GM12878 (cell line): ENCODE data around the gene ISG20L2. TPM values are rescaled to one million over a fixed set of nuclear protein-coding genes. Genes with fewer than 3 reads are reported as not detected.

Source experiments
- BHLHE40 ChIP-seq, 2 experiments: fragments of 450-650 bp in 1 of 2; IDR thresholded peaks; 2 replicates each; pipeline ENCODE4 v1.6.1; 2011 to 2017; ENCODE audit warnings: low read depth in 2 of 2, borderline replicate concordance in 1 of 2, improper control_type of control experiment in 1 of 2, low read length in 1 of 2, mild to moderate bottlenecking in 1 of 2
- CBX5 ChIP-seq: sonication (generic); IDR thresholded peaks from 2 replicates; pipeline ENCODE4 v1.6.1; 2016; ENCODE audit warnings: low read depth, moderate library complexity, mild to moderate bottlenecking, inconsistent platforms
- CHD4 ChIP-seq: fragments of 200-600 bp; sonication (generic); IDR thresholded peaks from 2 replicates; pipeline ENCODE4 v1.6.1; 2016; ENCODE audit warnings: mild to moderate bottlenecking
- FOS ChIP-seq: IDR thresholded peaks from 3 replicates; pipeline ENCODE4 v1.6.1; 2011; ENCODE audit warnings: borderline replicate concordance; ENCODE audit not compliant: insufficient read length; ENCODE audit errors: extremely low read depth
- IKZF2 ChIP-seq, 2 experiments: fragments of 450-650 bp; IDR thresholded peaks; 2 replicates each; pipeline ENCODE4 v1.6.1; 2017; ENCODE audit warnings: mild to moderate bottlenecking in 2 of 2, moderate library complexity in 2 of 2
- IRF5 ChIP-seq: fragments of 450-650 bp; IDR thresholded peaks from 2 replicates; pipeline ENCODE4 v1.6.1; 2017; ENCODE audit warnings: borderline replicate concordance
- JUNB ChIP-seq: IDR thresholded peaks from 2 replicates; pipeline ENCODE4 v1.6.1; 2016; ENCODE audit warnings: antibody characterized with exemption, mild to moderate bottlenecking
- JUND ChIP-seq: IDR thresholded peaks from 2 replicates; pipeline ENCODE4 v1.6.1; 2012; ENCODE audit warnings: low read depth, mild to moderate bottlenecking, low read length, improper control_type of control experiment, moderate library complexity
- POLR2AphosphoS2 ChIP-seq: IDR thresholded peaks from 2 replicates; pipeline ENCODE4 v1.6.1; 2011; ENCODE audit warnings: low read depth, mild to moderate bottlenecking, low read length, improper control_type of control experiment, moderate library complexity
- POLR2AphosphoS5 ChIP-seq: IDR thresholded peaks from 2 replicates; pipeline ENCODE4 v1.6.1; 2011; ENCODE audit warnings: mild to moderate bottlenecking, low read length, inconsistent platforms
- RBBP5 ChIP-seq: fragments of 200-600 bp; sonication (generic); conservative IDR thresholded peaks from 2 replicates; pipeline ENCODE4 v1.6.1; 2016
- RELA ChIP-seq: fragments of 450-650 bp; IDR thresholded peaks from 2 replicates; pipeline ENCODE4 v1.8.0; 2014; ENCODE audit warnings: borderline replicate concordance; ENCODE audit not compliant: partially characterized antibody
- RFX5 ChIP-seq: IDR thresholded peaks from 2 replicates; pipeline ENCODE4 v1.6.1; 2011; ENCODE audit warnings: low read depth, low read length, improper control_type of control experiment
- SMARCA5 ChIP-seq: fragments of 450-650 bp; IDR thresholded peaks from 2 replicates; pipeline ENCODE4 v1.6.1; 2017; ENCODE audit warnings: mild to moderate bottlenecking
- SPI1 ChIP-seq: IDR thresholded peaks from 2 replicates; pipeline ENCODE4 v1.6.1; 2011; ENCODE audit warnings: low read depth, mild to moderate bottlenecking, low read length, moderate library complexity, borderline replicate concordance; ENCODE audit not compliant: insufficient read depth
- SREBF1 ChIP-seq: IDR thresholded peaks from 2 replicates; pipeline ENCODE4 v1.6.1; 2012; ENCODE audit warnings: mild to moderate bottlenecking, low read length
- SUPT20H ChIP-seq: IDR thresholded peaks from 2 replicates; pipeline ENCODE4 v1.6.1; 2011; ENCODE audit warnings: low read depth, mild to moderate bottlenecking, low read length, moderate library complexity, borderline replicate concordance; ENCODE audit not compliant: control insufficient read depth
- TCF3 ChIP-seq: IDR thresholded peaks from 2 replicates; pipeline ENCODE4 v1.6.1; 2012; ENCODE audit warnings: low read depth, mild to moderate bottlenecking, low read length, borderline replicate concordance; ENCODE audit not compliant: insufficient read depth
- ZBTB33 ChIP-seq: fragments of 450-650 bp; IDR thresholded peaks from 2 replicates; pipeline ENCODE4 v1.6.1; 2017; ENCODE audit warnings: mild to moderate bottlenecking
- ZNF384 ChIP-seq: IDR thresholded peaks from 2 replicates; pipeline ENCODE4 v1.6.1; 2012; ENCODE audit warnings: low read depth, mild to moderate bottlenecking, low read length, improper control_type of control experiment, borderline replicate concordance
- polyA plus RNA-seq, 11 experiments: library from polyadenylated mRNA; depleted of rRNA in 4 of 11; unstranded in 6 of 11; stranded (reverse) in 5 of 11; fragments of >200 nt; fragmentation: Nextera tagmentation in 4 of 11; fragmentation: Illumina TruSeq in 1 of 11; extraction: Ambion mirVana in 4 of 11; extraction: Trizol in 1 of 11; gene quantifications; 1 replicate in 1 of 11; 2 replicates in 10 of 11; pipeline versions ENCODE4 v1.2.1 to v1.2.3, GENCODE V29; 2011 to 2016; ENCODE audit warnings: inconsistent platforms in 2 of 11, missing spikeins in 2 of 11, low read depth in 1 of 11
- total RNA-seq, 4 experiments: library from RNA; depleted of rRNA in 3 of 4; stranded (reverse); fragments of >200 nt in 3 of 4; fragmentation: Illumina TruSeq in 1 of 4; extraction: Trizol in 1 of 4; gene quantifications; 2 replicates each; pipeline versions ENCODE4 v1.2.1 to v1.2.3, GENCODE V29; 2013 to 2021
- TF ChIP-seq, protein P1 (sequence below): IDR thresholded peaks from 2 replicates; pipeline ENCODE4 v1.6.1; 2011; ENCODE audit warnings: mild to moderate bottlenecking, low read depth, low read length, moderate library complexity; ENCODE audit not compliant: insufficient replicate concordance
- TF ChIP-seq, protein P2 (sequence below): fragments of 450-650 bp; formaldehyde crosslinking; IDR thresholded peaks from 2 replicates; pipeline ENCODE4 v1.4.0; 2020; ENCODE audit warnings: mild to moderate bottlenecking, moderate library complexity

The ISG20L2 gene
- total and polyA plus RNA-seq, 10 of the 15 experiments (the other 5 are each of a cell fraction or from before 2014, with no cell fraction given) = 16.4 to 111 (median 48.0) TPM

GRCh38 chr1:156746728-156747631 lies 18.4 kb upstream of the ISG20L2 start (continued):
- TF ChIP-seq, protein P1, sequence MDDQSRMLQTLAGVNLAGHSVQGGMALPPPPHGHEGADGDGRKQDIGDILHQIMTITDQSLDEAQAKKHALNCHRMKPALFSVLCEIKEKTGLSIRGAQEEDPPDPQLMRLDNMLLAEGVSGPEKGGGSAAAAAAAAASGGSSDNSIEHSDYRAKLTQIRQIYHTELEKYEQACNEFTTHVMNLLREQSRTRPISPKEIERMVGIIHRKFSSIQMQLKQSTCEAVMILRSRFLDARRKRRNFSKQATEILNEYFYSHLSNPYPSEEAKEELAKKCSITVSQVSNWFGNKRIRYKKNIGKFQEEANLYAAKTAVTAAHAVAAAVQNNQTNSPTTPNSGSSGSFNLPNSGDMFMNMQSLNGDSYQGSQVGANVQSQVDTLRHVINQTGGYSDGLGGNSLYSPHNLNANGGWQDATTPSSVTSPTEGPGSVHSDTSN = no peak
- TF ChIP-seq IKZF2 (IDR thresholded peaks at IDR 0.05) (no peak; a peak in 1 of 4 replicates), IRF5 (no peak), CBX5 (no peak), SPI1 (no peak), POLR2AphosphoS2 (no peak), RELA (no peak), ZBTB33 (no peak), SREBF1 (no peak), JUND (no peak), CHD4 (no peak), JUNB (no peak), RFX5 (no peak), BHLHE40 (IDR thresholded peaks at IDR 0.05; ENCODE audit: borderline replicate concordance in 1 of 2, low read depth in 2 of 2, low read length in 1 of 2) (peak in 1 of 2 experiments; percentile 47; a peak in 1 of 4 replicates), FOS (no peak), SUPT20H (no peak), POLR2AphosphoS5 (0 out of 2 replicates have a peak, but pooled peaks have one; percentile 32), ZNF384 (no peak), TCF3 (no peak), RBBP5 (no peak), SMARCA5 (peak; percentile 70; the same call in 1 of the 2 replicates)
- TF ChIP-seq, protein P2, sequence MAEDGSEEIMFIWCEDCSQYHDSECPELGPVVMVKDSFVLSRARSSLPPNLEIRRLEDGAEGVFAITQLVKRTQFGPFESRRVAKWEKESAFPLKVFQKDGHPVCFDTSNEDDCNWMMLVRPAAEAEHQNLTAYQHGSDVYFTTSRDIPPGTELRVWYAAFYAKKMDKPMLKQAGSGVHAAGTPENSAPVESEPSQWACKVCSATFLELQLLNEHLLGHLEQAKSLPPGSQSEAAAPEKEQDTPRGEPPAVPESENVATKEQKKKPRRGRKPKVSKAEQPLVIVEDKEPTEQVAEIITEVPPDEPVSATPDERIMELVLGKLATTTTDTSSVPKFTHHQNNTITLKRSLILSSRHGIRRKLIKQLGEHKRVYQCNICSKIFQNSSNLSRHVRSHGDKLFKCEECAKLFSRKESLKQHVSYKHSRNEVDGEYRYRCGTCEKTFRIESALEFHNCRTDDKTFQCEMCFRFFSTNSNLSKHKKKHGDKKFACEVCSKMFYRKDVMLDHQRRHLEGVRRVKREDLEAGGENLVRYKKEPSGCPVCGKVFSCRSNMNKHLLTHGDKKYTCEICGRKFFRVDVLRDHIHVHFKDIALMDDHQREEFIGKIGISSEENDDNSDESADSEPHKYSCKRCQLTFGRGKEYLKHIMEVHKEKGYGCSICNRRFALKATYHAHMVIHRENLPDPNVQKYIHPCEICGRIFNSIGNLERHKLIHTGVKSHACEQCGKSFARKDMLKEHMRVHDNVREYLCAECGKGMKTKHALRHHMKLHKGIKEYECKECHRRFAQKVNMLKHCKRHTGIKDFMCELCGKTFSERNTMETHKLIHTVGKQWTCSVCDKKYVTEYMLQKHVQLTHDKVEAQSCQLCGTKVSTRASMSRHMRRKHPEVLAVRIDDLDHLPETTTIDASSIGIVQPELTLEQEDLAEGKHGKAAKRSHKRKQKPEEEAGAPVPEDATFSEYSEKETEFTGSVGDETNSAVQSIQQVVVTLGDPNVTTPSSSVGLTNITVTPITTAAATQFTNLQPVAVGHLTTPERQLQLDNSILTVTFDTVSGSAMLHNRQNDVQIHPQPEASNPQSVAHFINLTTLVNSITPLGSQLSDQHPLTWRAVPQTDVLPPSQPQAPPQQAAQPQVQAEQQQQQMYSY (CRISPR knock-in tag) = no peak
